DMS114 treated with DMSO at 0.1 percent for 48 hours (cell line): Measurements from ENCODE around the gene ST3GAL3.
"Not testable (repeated sequence)": the region's sequence is repeated elsewhere in the genome, so short reads cannot be mapped to it uniquely, and the experiment has no call there.

Source experiments
- DNase-seq: peaks from one replicate; lab custom pipeline; 2025; ENCODE audit not compliant: unreplicated experiment; lab: John Stamatoyannopoulos, UW

Gene ST3GAL3

DNA sequence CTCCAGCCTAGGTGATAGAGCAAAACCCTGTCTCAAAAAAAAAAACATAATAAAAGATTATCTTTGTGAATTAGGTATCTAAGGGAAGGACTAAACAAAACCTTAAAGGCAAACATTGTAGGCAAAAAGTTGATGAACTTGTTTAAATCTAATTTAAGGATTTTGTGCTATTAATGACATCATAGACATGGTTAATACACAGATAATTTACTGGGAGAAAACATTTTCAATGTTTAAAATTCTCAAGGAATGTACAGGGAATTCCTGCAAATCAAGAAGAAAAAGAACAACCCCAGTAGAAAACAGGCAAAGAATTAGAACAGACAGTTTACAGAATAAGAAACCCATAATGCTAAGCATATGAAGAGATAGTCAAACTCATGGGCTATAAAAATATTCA, 47.6 kb downstream of the ST3GAL3 start:
- no peak for DNase-seq

DNA sequence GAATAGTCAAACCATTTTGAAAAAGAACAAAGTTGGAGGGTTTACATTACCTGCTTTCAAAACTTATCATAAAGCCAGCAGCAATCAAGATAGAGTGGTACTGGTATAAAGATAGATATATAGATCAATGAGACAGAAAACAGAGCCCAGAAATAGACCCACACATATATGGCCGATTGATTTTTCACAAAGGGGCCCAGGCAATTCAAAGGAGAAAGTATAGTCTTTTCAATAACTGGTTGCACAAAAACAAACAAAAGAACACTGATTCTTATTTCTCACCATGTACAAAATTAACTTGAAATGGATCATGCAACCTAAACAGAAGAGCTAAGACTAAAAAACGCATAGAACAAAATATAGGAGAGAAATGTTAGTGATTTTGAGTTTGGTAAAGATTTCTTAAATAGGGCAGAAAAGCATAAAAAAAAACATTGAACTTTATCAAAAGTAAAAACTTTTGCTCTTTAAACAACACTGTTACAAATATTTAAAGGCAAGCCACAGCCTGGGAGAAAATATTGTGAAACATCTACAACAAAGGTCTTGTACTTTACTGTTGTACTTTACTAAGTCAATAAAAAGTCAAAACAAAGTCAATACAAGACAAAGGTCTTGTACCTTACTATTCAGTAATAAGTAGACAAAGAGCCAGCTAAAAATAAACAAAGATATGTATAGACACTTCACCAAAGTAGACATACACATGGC, 50.2 kb downstream of the ST3GAL3 start:
- no peak for DNase-seq

DNA sequence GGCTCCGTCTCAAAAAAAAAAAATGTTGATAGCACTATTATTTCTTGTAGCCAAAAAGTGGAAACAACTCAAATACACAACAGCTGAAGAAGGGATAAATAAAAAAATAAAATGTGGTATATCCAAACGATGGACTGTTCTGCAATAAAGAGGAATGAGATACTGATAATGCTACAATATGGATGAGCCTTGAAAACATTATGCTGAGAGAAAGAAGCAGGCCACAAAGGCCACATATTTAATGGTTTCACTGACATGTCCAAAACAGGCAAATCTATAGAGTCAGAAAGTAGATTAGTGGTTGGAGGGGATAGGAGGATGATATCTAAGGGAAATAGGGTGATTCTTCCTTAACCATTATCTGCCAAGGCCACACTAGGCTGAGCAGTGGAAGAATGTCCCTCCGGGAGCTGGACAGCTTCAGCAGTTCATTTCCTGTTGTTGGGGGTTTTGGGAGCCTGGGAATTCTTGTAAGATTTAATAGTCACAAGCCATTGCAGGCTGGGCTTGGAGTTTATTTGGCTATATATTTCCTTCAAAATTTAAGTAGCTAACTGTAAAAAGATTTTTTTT, 53.5 kb downstream of the ST3GAL3 start:
- DNase-seq, result no peak

DNA sequence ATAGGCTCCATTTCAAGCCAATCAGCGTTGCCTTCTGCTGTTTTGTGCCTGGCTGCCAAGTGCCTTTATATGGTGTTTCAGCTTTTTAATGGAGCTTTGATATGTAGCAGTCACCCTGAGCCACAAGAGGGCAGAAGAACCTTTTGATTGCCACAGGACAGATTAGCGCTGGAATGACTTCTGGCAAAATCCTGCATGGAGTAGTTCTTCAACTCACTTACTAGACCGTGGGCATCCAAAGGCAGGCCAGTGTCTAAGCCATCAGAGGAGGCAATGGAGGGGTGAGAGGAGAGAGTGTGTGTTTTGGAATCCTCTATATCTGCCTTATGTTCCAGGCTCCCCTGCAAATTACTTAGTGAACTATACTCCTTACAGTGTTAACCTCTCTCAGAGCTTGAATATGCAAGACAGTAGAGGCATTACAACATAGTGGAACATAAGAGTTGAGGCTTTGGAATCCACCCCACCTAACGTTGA, 56.2 kb downstream of the ST3GAL3 start:
- peak; percentile 85 for DNase-seq

DNA sequence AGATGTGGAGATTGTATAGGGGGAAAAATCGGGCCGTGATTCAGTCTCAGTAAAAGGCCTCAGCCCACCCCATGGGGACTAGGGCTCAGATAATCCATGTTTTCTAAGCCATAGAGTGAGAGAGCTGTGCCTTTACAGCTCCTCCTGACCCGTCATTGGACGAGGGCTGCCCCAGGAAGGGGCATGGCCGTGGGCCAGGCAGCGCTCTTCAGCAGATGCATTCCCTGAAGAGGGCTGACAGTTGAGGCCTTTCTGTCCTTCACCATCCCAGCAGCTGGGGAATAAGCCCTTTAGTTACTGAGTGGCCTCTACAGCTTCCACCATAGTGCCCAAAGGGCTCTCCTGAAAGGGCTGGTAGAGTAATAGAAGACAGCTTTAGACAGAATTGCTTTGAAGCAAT, 57.2 kb downstream of the ST3GAL3 start:
- no peak for DNase-seq

DNA sequence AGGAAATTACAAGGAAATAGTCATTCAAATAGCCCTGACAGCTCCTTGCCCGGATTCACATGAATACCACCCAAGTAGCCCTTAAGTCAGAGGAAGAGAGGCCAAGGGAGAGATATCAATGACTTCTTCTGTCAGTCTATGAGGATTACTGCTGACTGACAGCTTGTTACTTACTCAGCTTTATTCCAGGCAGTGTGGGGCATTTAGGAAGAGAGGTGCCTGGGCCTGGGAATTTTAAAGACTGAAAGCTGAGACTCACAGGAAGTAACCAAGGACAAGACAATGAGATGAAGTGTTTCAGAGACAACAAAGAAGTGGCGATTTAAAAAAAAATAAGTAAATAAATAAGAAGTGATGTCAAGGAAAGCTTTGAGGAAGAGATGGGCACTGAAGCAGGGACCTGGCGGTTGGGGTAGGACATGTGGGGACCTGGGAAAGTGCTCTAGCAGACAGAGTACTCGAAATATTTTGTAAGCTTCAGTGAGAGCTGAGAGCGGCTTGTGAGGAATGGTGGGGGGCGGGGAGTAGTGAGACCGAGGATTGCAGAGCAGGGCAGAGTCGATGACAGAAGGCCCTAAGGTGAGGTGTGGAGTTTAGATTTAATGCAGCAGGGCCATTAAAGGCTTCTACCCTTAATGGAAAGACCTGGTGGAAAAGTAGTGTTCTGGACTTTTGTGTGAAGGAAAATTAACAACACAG, 58.9 kb downstream of the ST3GAL3 start:
- DNase-seq, result no peak

DNA sequence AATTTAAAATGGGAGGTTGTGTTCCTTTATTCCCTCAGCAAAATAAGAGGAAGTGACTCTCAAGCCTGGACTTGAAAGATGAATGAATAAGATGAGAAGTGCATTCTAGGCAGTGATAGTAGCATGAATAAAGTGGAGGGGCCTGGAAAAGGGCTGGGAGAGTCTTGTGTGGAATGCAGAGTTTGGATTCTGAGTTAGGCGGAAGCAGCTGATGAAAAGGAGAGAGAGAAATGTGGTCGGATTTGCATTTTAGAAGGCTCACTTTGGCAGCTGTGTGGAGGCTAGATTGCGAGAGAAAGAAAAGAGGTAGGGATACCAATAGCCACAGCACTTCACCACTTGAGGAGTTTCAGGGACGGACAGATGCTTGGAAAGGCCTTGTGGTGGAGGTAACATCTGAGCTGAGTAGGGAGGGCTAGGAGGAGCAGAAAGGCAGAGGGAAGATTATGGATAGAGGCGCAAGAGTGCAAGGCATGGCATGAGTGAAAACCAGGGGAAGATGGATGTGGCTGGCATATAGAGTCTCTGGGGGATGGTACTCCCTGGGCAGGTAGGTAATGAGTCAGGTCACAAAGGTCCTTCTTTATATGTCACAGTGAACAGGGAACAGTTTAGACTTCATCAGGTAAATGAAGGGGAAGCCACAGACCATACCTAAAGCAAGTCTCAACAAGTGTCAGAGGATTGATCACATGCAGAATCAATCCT, 59.6 kb downstream of the ST3GAL3 start:
- DNase-seq, result no peak

DNA sequence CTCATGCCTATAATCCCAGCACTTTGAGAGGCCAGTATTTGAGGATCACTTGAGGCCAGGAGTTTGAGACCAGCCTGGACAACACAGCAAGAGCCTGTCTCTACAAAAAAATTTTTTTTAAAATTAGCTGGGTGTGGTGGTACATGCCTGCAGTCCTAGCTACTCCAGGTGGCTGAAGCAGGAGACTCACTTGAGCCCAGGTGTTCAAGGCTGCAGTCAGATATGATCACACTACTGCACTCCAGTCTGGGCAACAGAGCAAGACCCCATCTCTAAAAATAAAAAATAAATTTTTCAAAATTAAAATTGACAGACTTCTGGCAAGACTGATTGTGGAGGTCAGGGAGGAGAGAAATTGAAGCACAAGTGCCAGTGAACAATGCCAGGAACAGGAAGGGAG, 60.8 kb downstream of the ST3GAL3 start:
- no peak for DNase-seq

DNA sequence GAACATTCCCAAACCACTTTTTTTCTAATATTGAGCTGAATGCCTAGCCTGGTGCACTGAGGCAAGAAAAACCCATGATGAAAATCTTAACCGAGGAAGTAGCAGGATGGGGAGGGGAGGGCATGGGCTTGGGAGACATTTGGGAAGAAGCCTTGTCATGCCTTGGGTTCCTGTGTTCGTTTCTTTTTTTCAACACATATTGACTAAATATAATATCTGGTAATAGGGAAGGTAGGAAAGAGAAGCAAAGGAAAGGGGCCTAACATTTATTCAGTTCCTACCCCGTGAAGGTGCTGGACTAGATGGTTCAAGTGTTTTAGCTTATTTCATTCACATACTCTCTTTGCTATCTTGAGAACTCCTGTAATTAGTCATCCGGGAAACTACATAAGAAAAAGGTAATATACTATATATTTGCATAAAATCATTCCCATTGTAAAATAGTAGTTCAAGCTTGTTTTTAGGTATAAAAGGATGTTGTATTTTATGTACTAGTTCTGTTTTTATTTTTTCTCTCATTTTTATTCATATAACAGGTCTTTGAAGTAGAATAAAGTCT, 62.1 kb downstream of the ST3GAL3 start:
- DNase-seq, result no peak

DNA sequence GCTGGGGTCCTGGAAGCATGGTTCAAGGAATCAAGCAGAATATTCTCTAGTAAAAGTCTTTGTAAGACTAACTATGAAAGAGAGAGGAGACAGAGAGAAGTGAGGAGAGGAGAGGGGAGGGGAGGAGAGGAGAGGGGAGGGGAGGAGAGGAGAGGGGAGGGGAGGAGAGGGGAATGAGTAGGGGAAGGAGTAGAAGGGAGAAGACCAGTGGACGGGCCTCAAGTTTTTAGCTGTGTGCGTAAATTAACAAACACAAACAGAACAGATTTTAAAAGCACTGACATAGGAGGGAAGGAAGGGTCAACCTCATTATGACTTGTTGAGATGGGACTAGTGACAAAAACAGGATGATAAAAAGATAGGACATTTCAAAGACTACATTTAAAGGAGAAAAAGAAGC, 62.8 kb downstream of the ST3GAL3 start:
- DNase-seq, result no peak

DNA sequence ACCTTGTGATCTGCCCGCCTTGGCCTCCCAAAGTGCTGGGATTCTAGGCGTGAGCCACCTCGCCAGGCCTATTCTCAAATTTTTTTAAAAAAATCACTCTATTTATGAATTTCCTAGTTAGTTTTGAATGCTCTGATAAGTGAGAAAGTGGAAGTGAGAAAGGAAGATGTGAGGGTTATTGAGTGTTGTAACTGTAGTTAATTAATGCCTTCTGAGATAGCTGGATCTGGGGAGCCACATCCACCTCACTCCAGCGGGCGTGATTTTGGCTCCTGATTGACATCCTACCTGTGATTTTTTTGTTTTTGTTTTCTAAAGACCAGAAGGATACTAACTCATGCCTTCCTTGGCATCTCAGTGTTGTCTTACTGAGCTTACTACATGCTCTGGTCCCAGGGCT, 65.6 kb downstream of the ST3GAL3 start:
- no peak for DNase-seq

DNA sequence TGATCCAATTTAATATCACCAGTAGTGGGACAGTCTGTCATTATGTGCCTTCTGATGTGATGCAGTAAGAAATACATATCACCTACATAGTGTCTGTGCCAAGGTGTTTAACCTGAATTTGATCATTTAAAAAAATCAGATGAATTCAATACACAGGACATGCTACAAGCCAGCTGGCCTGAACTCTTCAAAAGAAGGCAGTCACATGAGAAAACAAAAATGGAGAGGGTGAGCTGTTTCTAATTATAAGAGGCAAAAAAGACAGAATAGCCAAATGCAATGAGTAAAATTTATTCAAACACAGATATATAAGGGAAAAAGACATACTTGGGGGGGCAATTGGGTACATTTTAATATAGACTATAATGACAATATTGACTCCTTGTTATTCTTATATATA, 66.5 kb downstream of the ST3GAL3 start:
- no peak for DNase-seq

DNA sequence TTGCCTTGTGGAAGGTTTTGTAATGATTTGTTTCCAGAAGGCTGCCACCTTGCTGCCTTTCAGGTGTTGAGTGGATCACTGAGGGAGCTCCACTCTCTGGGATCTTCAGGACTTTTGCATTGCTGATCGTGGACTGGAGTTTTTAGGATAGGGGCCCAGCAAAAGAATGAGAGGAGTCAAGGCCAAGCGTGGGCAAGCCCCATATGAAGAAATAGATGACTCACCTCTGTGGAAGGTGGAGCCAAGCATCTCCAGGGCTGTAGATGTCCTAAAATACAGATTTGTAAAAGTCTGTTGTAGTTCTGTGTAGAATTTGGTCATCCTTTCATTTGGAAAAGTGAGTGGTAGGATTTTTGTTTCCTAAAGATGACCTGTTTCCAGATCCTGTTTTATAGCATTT, 67.0 kb downstream of the ST3GAL3 start:
- no peak for DNase-seq

DNA sequence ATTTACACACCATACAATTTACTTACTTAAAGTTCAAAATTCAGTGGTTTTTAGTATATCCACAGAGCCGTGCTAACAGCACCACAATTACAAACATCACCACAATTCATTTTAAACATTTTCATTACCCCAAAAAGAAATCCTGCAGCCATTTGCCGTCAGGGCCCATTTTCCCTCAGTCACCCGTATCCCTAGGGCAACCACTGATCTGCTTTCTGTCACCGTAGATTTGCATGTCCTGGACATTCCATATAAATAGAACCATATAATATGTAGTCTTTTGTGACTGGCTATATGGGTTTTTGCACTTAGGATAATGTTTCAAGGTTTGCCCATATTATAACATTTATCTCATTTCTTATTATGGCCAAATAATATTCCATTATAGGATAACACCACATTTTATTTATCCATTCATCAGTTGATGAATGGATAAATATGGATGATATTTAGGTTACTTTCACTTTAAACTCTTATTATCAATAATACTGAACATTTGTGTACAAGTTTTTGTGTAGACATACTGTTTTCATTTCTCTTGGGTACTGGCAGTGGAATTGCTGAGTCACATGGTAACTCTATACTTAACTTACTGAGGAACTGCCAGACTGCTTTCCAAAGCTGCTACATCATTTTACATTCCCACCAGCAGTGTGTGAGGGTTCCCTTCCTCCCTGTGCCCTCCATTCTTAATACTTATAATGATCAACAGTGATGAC, 68.9 kb downstream of the ST3GAL3 start:
- DNase-seq, result no peak

DNA sequence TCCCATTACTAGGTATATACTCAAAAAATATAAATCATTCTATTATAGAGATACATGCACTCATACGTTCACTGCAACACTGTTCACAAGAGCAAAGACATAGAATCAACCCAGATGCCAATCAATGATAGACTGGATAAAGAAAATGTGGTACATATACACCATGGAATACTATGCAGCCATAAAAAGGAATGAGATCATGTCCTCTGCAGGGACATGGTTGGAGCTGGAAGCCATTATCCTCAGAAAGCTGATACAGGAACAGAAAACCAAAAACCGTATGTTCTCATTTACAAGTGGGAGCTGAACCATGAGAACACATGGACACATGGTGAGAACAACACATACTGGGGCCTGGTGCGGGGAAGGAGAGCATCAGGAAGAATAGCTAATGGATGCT, 70.6 kb downstream of the ST3GAL3 start:
- DNase-seq, result not testable (repeated sequence)

DNA sequence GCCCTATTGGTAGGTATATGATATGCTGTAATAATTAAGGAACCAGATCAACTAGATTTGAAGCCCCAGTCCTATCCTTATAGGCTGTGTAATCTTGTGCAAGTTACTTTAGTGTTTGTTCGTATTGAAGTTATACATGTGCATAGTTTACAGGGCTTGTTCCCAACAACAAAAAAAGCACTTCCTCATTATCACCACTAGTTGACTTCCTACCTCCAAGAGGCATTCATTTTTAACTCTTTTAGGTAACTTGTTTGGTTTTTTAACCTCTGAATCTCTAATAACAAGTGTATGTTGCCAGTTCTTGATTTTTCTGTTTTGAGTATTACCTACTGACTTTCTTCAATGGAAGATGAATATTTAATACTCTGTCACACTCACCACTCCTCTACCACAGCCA, 71.9 kb downstream of the ST3GAL3 start:
- DNase-seq, result no peak

DNA sequence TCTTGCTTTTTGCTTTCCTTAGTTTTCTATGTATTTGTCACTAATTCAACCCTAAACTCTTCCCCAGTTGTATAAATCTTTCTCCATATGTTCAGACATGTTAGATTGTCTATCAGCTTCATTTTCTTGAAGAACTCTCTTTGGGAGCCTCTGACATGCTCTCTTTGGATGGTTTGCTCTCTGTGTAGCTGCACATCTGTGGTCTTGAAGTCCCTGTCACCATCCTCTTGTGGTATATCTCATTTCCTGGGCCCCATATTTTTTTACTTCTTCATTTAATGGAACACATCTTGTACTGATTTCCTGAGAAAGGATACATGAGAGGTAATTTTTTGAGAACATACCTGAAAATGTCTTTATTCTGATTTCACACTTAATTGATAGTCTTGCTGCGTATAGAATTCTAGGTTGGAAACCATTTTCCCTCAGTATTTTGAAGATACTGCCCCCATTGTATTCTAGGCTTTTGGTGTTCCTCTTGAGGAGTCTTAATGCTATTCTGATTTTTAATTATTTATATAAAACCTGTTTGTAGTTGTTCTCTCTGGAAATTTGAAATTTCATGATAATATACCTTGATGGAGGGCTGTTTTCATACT, 72.6 kb downstream of the ST3GAL3 start:
- DNase-seq, result no peak

DNA sequence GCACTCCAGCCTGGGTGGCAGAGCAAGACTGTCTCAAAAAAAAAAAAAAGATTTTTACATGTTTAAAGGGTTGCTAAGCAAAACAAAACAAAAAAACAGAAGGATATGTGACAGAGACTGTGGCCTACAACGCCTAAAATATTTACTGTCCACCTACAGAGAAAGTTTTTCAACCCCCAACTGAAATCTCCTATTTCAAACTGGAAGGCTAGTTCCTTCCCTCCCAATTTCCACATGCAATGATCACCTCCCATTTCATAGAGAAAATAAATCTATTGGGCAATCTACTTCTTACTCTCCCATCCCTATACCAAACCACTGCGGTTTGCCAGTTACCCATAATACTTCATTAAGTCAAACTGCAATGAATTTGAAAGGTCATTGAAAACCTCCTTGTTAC, 74.2 kb downstream of the ST3GAL3 start:
- DNase-seq, result no peak

DNA sequence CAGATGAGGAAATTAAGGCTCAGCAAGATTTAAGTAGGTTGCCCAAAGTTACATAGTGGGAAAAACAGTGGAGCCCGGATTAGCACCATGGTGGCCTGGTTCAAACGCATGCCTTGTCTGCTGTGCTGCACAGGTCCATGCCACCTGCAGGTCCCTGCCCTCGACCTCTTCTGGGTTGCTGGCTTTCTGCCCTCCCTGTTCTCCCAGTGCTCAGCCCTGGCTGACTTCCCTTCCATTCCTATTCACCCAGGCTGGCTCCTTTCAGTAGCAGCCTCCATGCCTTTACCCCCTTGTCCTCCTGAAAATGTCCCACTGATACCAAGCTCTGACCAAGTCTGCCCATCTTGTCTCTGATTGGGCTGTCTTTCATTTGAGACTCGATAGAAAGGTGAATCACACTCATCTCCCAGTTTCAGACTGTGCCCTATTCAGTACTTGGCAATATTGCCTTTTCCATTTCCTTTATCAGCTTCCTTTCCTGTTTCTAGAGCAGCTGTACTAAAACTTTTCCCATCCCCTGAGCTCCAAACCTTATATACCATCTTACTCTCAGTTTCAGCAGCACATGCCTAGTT, 75.8 kb downstream of the ST3GAL3 start:
- no peak for DNase-seq

DNA sequence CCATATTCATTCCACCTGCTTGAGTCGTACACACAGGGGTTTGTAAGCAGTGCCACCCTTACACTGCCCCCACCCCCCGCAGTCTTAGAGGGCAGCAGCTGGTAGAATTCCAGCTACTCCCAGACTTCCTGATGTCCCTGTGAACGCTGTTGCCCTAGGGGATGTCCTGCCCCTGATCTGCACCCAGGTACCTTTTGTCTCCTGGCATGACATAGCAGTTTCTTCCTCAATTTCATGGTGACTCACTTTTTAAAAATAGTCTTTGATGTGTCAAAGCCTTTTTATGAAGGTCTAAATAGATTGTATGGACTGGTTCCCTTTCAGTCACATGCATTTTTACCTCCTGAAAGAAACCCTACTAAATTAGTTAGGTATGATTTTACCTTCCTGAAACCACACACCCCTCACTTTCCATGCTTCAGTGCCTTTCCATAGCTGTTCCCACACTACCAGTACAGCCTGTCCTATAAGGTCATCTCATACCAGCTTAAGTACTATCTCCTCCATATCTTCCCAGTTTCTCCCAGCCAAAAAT, 76.4 kb downstream of the ST3GAL3 start:
- DNase-seq, result no peak
